Measurements from ENCODE around the gene MCC. TPM values are rescaled to one million over a fixed set of nuclear protein-coding genes. Genes with fewer than 3 reads are reported as not detected.

Gene MCC
- total RNA-seq, 3 donors from 2014 or later (not counting 1 experiment from before 2014, with no cell fraction given) = 0.68 to 1.8 (median 1.4) TPM

DNA sequence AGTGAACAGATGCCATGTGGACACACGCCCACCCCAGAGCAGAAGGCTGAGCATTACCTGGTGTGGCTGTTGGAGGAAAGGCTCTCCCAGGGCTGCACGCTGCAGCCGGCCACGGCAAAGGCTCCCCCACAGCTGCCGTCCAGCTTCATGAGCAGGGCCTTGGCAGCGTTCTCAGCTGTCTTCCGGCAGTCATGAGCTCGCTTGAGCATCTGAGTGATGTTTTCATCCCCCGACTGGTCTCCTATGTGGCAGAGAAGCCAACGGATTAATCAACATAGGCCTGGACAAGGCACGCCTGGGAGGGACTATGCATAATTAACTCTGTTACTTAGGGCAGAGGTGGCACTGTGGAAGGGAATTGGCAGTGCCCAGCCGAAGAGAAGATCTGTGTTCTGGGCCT, 424.3 kb downstream of the MCC start:
- Mint-ChIP-seq H3K27ac (no peak overlapping the region), H3K4me1 (peaks cover 0 to 8% of the 10 kb centered on the region in 2 donors), H3K27me3 (ENCODE audit: low read depth in 2 of 2) (no peaks in the 10 kb centered on the region), H3K36me3 (no peaks in the 10 kb centered on the region), H3K4me3 (no peak overlapping the region), H3K9me3 (no peaks in the 10 kb centered on the region)
- Histone ChIP-seq H3K27me3 (ENCODE audit: control insufficient read depth, insufficient read depth, low read length) (no peaks in the 10 kb centered on the region), H3K27ac (ENCODE audit: low read length) (no peak overlapping the region), H3K36me3 (ENCODE audit: control insufficient read depth, insufficient read depth, low read length) (no peaks in the 10 kb centered on the region), H3K4me3 (ENCODE audit: low read length) (no peak overlapping the region), H3K4me1 (ENCODE audit: control insufficient read depth, insufficient read depth, low read length) (no peaks in the 10 kb centered on the region), H3K9me3 (ENCODE audit: control insufficient read depth, insufficient read depth, low read length) (no peaks in the 10 kb centered on the region)
- ATAC-seq (no peak), DNase-seq (no peak)
- TF ChIP-seq, protein P1, sequence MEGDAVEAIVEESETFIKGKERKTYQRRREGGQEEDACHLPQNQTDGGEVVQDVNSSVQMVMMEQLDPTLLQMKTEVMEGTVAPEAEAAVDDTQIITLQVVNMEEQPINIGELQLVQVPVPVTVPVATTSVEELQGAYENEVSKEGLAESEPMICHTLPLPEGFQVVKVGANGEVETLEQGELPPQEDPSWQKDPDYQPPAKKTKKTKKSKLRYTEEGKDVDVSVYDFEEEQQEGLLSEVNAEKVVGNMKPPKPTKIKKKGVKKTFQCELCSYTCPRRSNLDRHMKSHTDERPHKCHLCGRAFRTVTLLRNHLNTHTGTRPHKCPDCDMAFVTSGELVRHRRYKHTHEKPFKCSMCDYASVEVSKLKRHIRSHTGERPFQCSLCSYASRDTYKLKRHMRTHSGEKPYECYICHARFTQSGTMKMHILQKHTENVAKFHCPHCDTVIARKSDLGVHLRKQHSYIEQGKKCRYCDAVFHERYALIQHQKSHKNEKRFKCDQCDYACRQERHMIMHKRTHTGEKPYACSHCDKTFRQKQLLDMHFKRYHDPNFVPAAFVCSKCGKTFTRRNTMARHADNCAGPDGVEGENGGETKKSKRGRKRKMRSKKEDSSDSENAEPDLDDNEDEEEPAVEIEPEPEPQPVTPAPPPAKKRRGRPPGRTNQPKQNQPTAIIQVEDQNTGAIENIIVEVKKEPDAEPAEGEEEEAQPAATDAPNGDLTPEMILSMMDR (IDR thresholded peaks at IDR 0.05) = no peak
- WGBS (ENCODE audit: insufficient coverage) = 92% methylated on average over 12 of the region's 12 CpGs
- intact Hi-C loops (cut with micrococcal nuclease) = no loop called here

DNA sequence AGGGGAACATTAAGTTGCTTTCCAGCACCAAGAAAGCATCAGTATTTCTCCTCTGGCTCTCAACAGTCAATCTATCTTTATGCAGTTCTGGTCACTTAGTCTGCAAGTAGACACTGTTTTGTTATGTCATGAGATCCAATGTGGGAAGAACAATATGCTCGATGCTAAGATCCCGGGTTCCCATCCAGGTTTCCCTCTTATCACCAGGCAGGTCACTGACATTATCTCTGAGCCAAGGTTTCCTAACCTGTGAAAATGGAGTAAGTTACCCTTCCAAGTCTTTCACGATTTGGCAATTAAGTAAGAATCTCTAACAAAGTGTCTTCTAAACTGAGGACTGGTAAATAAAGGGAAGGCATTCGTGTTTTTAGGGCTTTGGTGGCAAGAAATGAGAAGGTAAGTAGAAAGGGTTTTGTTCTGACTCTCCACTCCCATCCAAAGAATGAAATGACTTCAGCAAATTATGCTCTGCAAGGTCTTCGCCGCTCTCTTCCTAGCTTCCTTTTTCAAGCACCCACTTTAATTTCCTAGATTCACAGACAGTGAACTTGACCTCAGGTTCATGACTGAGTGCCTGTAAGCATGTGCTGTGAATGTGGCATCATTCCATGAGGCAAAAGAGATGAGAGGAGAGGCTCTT, 425.3 kb downstream of the MCC start:
- no peak overlapping the region for H3K4me3 ChIP-seq (ENCODE audit: low read length)
- H3K27me3 Mint-ChIP-seq (ENCODE audit: low read depth in 2 of 2) = no peaks in the 10 kb centered on the region
- intact Hi-C loops (cut with micrococcal nuclease) = no loop called here
- no peak overlapping the region for H3K4me3 Mint-ChIP-seq
- no peak overlapping the region for H3K27ac ChIP-seq (ENCODE audit: low read length)
- no peaks in the 10 kb centered on the region for H3K9me3 Mint-ChIP-seq
- no peak for ATAC-seq
- H3K4me1 Mint-ChIP-seq = peaks cover 0 to 8% of the 10 kb centered on the region in 2 donors
- no peaks in the 10 kb centered on the region for H3K9me3 ChIP-seq (ENCODE audit: control insufficient read depth, insufficient read depth, low read length)
- no peak overlapping the region for H3K27ac Mint-ChIP-seq
- no peak for DNase-seq
- H3K4me1 ChIP-seq (ENCODE audit: control insufficient read depth, insufficient read depth, low read length) = no peaks in the 10 kb centered on the region
- 80% methylated on average over 6 of the region's 6 CpGs for WGBS (ENCODE audit: insufficient coverage)
- no peaks in the 10 kb centered on the region for H3K27me3 ChIP-seq (ENCODE audit: control insufficient read depth, insufficient read depth, low read length)
- H3K36me3 Mint-ChIP-seq = no peaks in the 10 kb centered on the region
- TF ChIP-seq, protein P1 (IDR thresholded peaks at IDR 0.05) = no peak
- no peaks in the 10 kb centered on the region for H3K36me3 ChIP-seq (ENCODE audit: control insufficient read depth, insufficient read depth, low read length)

DNA sequence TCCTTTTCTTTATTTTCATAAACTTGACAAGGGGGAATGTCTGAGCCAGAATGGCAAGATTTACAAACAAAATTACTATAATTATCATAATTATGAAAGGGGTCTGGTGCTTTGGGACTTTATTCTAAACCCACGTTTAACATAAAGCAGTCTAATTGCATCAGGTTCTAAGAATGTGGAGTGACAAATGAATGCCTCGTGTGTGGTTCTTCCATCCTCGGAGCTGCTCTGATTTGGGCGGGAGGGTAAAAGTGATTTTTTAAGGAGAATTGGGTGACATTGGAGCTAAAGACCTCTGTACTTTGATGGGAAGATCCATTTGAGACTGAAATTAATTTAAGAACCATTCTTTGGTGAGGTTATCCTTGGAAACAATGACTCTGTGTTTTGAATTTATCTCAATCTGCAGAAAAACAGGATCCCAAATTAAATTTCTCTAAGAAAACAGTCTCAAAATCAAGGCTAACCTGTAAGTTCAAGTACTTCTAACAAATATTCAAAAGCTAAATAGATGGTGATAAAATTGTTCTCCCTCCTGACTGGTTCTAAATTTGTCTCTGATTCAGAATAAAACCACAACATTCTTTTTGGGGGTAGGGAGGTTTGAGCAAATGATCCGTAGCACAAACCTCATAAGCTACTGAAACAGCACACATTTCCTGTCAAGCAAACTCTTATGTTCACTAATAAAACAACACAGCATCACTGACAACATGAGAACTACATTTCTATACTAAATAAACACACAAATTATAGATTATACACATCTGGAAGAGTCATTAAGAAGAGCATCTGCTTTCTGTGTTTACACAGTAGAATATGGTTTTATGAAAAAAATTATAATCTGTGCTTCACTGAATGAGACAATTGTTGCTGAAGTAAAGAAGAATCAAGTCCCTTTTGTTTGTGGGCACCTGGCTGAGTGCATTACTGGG, 426.1 kb downstream of the MCC start:
- H3K27ac ChIP-seq (ENCODE audit: low read length) = no peak overlapping the region
- intact Hi-C loops (cut with micrococcal nuclease) = no loop called here
- ATAC-seq = no peak

More for the DNA sequence above, 426.1 kb downstream of the MCC start:
- H3K9me3 Mint-ChIP-seq = no peaks in the 10 kb centered on the region
- H3K36me3 Mint-ChIP-seq = no peaks in the 10 kb centered on the region
- Histone ChIP-seq H3K4me1 (ENCODE audit: control insufficient read depth, insufficient read depth, low read length) (no peaks in the 10 kb centered on the region), H3K9me3 (ENCODE audit: control insufficient read depth, insufficient read depth, low read length) (no peaks in the 10 kb centered on the region), H3K27me3 (ENCODE audit: control insufficient read depth, insufficient read depth, low read length) (no peaks in the 10 kb centered on the region), H3K4me3 (ENCODE audit: low read length) (no peak overlapping the region), H3K36me3 (ENCODE audit: control insufficient read depth, insufficient read depth, low read length) (no peaks in the 10 kb centered on the region)
- peaks cover 0 to 8% of the 10 kb centered on the region in 2 donors for H3K4me1 Mint-ChIP-seq
- no peak overlapping the region for H3K27ac Mint-ChIP-seq
- TF ChIP-seq, protein P1 (IDR thresholded peaks at IDR 0.05) = no peak
- no peak for DNase-seq
- WGBS (ENCODE audit: insufficient coverage) = 88% methylated on average over 4 of the region's 5 CpGs
- no peak overlapping the region for H3K4me3 Mint-ChIP-seq
- H3K27me3 Mint-ChIP-seq (ENCODE audit: low read depth in 2 of 2) = no peaks in the 10 kb centered on the region

Data from natural killer cell (primary cell).